OCI-LY1 (cell line): ENCODE data around the gene MYBBP1A.
"Not testable (repeated sequence)": the region's sequence is repeated elsewhere in the genome, so short reads cannot be mapped to it uniquely, and the experiment has no call there.

ENCODE experiments used
- H2AFZ ChIP-seq: fragments of 200-600 bp; sonication (generic), shearing (Covaris generic); 2 replicates; pipeline ENCODE4 v1.6.0; 2014; ENCODE audit warnings: antibody characterized with exemption, mild to moderate bottlenecking, low read length
- H3F3A ChIP-seq: fragments of 200-600 bp; sonication (generic), shearing (Covaris generic); 2 replicates; pipeline ENCODE4 v1.6.0; 2014; ENCODE audit warnings: mild to moderate bottlenecking, antibody characterized with exemption, low read length, moderate library complexity; ENCODE audit not compliant: insufficient read depth
- H3K27ac ChIP-seq: fragments of 200-600 bp; sonication (generic); 2 replicates; pipeline ENCODE4 v1.5.1; 2014; ENCODE audit warnings: low read length, mixed run types, mild to moderate bottlenecking, low read depth; ENCODE audit not compliant: poor library complexity, severe bottlenecking
- H3K27me3 ChIP-seq: fragments of 200-600 bp; sonication (generic); 2 replicates; pipeline ENCODE4 v1.6.0; 2014; ENCODE audit warnings: antibody characterized with exemption, mild to moderate bottlenecking, low read length, moderate library complexity; ENCODE audit not compliant: insufficient read depth
- H3K36me3 ChIP-seq: fragments of 200-600 bp; sonication (generic); 2 replicates; pipeline ENCODE4 v1.6.1; 2014; ENCODE audit warnings: mild to moderate bottlenecking, antibody characterized with exemption, low read length, moderate library complexity, mixed read lengths; ENCODE audit not compliant: insufficient read depth
- H3K4me1 ChIP-seq: fragments of 200-600 bp; sonication (generic); 2 replicates; pipeline ENCODE4 v1.5.1; 2014; ENCODE audit warnings: mild to moderate bottlenecking, low read length, moderate library complexity; ENCODE audit not compliant: insufficient read depth, severe bottlenecking
- H3K4me2 ChIP-seq: fragments of 200-600 bp; sonication (generic), shearing (Covaris generic); 2 replicates; pipeline ENCODE4 v1.6.1; 2014; ENCODE audit warnings: low read length
- H3K4me3 ChIP-seq: fragments of 200-600 bp; sonication (generic); 2 replicates; pipeline ENCODE4 v1.5.1; 2014; ENCODE audit warnings: low read length, low read depth, mild to moderate bottlenecking, mixed read lengths; ENCODE audit not compliant: poor library complexity, severe bottlenecking
- H3K79me2 ChIP-seq: fragments of 200-600 bp; shearing (Covaris generic); 2 replicates; pipeline ENCODE4 v1.6.1; 2016; ENCODE audit warnings: mixed run types, low read length, mixed read lengths; ENCODE audit not compliant: insufficient read depth
- H3K9ac ChIP-seq: fragments of 200-600 bp; sonication (generic), shearing (Covaris generic); 2 replicates; pipeline ENCODE4 v1.6.1; 2014; ENCODE audit warnings: mild to moderate bottlenecking, low read length, mixed read lengths
- H3K9me2 ChIP-seq: fragments of 200-600 bp; sonication (generic), shearing (Covaris generic); 2 replicates; pipeline ENCODE4 v1.6.1; 2014; ENCODE audit warnings: low read depth, mild to moderate bottlenecking, low read length, mixed read lengths
- H3K9me3 ChIP-seq: fragments of 200-600 bp; shearing (Covaris generic); 2 replicates; pipeline ENCODE4 v1.6.1; 2014; ENCODE audit warnings: low read length, mixed read lengths
- H4K20me1 ChIP-seq: fragments of 200-600 bp; sonication (generic), shearing (Covaris generic); 2 replicates; pipeline ENCODE4 v1.6.0; 2016; ENCODE audit warnings: mild to moderate bottlenecking, low read length; ENCODE audit not compliant: insufficient read depth
- EZH2 ChIP-seq: fragments of 200-600 bp; sonication (generic), shearing (Covaris generic); IDR thresholded peaks from 2 replicates; pipeline ENCODE4 v1.8.0; 2017; ENCODE audit warnings: borderline replicate concordance, mixed run types, mild to moderate bottlenecking, antibody characterized with exemption, low read length, moderate library complexity, mixed read lengths
- TF ChIP-seq, protein P1 (sequence below): fragments of 200-600 bp; sonication (generic), shearing (Covaris generic); IDR thresholded peaks from 2 replicates; pipeline ENCODE4 v1.5.1; 2017; ENCODE audit warnings: mild to moderate bottlenecking, antibody characterized with exemption, low read length, moderate library complexity, mixed read lengths

MYBBP1A gene

GRCh38 chr17:4596636-4597380 lies 41.6 kb upstream of the MYBBP1A start:
- TF ChIP-seq, protein P1, sequence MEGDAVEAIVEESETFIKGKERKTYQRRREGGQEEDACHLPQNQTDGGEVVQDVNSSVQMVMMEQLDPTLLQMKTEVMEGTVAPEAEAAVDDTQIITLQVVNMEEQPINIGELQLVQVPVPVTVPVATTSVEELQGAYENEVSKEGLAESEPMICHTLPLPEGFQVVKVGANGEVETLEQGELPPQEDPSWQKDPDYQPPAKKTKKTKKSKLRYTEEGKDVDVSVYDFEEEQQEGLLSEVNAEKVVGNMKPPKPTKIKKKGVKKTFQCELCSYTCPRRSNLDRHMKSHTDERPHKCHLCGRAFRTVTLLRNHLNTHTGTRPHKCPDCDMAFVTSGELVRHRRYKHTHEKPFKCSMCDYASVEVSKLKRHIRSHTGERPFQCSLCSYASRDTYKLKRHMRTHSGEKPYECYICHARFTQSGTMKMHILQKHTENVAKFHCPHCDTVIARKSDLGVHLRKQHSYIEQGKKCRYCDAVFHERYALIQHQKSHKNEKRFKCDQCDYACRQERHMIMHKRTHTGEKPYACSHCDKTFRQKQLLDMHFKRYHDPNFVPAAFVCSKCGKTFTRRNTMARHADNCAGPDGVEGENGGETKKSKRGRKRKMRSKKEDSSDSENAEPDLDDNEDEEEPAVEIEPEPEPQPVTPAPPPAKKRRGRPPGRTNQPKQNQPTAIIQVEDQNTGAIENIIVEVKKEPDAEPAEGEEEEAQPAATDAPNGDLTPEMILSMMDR, result no peak
- no peak for TF ChIP-seq EZH2
- H3K4me2 ChIP-seq, result no peak overlapping the region
- no peaks in the 10 kb centered on the region for H3K79me2 ChIP-seq
- no peaks in the 10 kb centered on the region for H3K4me1 ChIP-seq
- no peak overlapping the region for H3K4me3 ChIP-seq
- H3K36me3 ChIP-seq, result no peaks in the 10 kb centered on the region
- H3K9me2 ChIP-seq, result no peaks in the 10 kb centered on the region
- no peaks in the 10 kb centered on the region for H3K9me3 ChIP-seq
- H3K27me3 ChIP-seq, result no peaks in the 10 kb centered on the region; the same call in 1 of the 2 replicates
- no peak overlapping the region for H2AFZ ChIP-seq
- no peak overlapping the region for H3K27ac ChIP-seq
- no peaks in the 10 kb centered on the region for H4K20me1 ChIP-seq
- no peaks in the 10 kb centered on the region for H3F3A ChIP-seq
- no peak overlapping the region for H3K9ac ChIP-seq

DNA sequence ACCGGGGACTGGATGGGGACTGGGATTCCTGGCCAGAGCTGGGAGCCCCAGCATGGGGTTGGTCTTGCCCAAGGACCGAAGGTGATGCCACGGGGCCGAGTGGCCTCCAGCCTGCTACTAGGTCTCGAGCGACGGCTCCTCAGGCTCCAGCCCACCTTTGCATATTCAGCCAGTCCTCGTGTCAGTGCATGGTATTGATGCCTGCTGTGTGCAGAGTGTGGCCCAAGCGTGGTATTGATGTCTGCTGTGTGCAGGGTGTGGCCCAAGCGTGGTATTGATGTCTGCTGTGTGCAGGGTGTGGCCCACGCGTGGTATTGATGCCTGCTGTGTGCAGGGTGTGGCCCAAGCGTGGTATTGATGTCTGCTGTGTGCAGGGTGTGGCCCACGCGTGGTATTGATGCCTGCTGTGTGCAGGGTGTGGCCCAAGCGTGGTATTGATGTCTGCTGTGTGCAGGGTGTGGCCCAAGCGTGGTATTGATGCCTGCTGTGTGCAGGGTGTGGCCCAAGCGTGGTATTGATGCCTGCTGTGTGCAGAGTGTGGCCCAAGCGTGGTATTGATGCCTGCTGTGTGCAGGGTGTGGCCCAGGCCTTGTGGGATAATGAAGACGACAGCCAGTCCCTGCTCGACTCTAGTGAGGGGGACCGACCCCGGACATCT lies 40.6 kb upstream of the MYBBP1A start:
- H3K36me3 ChIP-seq, H3K79me2 ChIP-seq, H3K27ac ChIP-seq, H3K4me3 ChIP-seq, H3K9me3 ChIP-seq, H2AFZ ChIP-seq, H3K4me2 ChIP-seq, H3K9ac ChIP-seq, H3F3A ChIP-seq, H4K20me1 ChIP-seq, H3K9me2 ChIP-seq, H3K27me3 ChIP-seq, H3K4me1 ChIP-seq: not testable (repeated sequence)

DNA sequence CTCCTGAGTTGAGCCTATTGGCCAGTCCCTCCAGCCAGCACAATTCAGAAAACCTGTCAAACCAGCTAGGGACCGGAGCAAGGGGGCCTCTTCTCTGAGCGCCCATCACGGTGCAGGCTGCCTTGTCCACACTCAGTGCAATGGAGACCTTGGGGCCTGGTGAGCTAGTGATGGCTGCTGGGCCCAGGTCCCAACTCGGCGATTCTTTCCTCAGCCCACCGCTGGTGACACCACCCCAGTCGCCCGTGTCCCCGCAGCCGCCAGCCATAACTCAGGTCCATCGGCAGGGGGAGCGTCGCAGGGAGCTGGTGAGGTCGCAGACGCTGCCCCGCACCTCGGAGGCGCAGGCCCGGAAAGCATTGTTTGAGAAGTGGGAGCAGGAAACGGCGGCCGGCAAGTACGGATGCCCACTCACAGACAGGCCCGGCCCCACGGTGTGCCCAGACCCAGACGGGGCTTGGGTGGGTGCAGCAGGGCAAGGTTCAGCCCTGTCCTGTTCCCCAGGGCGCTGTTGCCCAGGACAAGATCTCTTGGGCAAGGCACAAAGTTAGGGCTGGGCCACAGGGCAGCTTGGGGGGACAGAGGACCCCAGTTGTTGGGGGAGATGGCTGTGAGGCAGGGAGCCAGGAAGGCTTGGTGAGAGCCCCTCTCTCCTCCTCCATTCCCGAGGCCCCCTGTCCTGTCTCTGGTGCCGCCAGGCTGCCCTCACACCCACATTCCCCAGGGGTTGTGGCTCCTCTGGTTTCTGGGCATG lies 39.9 kb upstream of the MYBBP1A start:
- Histone ChIP-seq H3K79me2 (no peaks in the 10 kb centered on the region), H3K4me2 (no peak overlapping the region), H3K27me3 (peaks cover 13% of the 10 kb centered on the region; the same call in 1 of the 2 replicates), H3K9ac (no peak overlapping the region), H4K20me1 (no peaks in the 10 kb centered on the region), H2AFZ (no peak overlapping the region), H3K27ac (no peak overlapping the region), H3K4me1 (no peaks in the 10 kb centered on the region), H3K9me2 (no peaks in the 10 kb centered on the region), H3K9me3 (no peaks in the 10 kb centered on the region), H3K4me3 (no peak overlapping the region), H3K36me3 (no peaks in the 10 kb centered on the region), H3F3A (no peaks in the 10 kb centered on the region)
- TF ChIP-seq, protein P1, result peak; percentile 53
- TF ChIP-seq EZH2, result no peak
